A549 (cell line): ENCODE measurements around the gene LMO7. TPM values are rescaled to one million over a fixed set of nuclear protein-coding genes. Genes with fewer than 3 reads are reported as not detected.
A peak's percentile ranks its signal among the peaks of the same experiment; 100 is the strongest.
"Not testable (repeated sequence)": the region's sequence is repeated elsewhere in the genome, so short reads cannot be mapped to it uniquely, and the experiment has no call there.

ENCODE experiments used
- ATAC-seq, 2 experiments: fragments of 200-7000 bp in 1 of 2; fragments of >200 bp in 1 of 2; cut with Nextera tagmentation in 1 of 2; cut with Tn5 transposase in 1 of 2; 3 replicates each; pipeline versions ENCODE4 v1.8.0 to v1.9.1; 2018 to 2020; ENCODE audit warnings: mild to moderate bottlenecking in 1 of 2, moderate library complexity in 1 of 2
- CTCF ChIA-PET: fragments of 300-600 bp; sonication (Branson Sonifier 250); formaldehyde crosslinking; extraction: SDS; loops from one replicate; lab custom pipeline; 2021; ENCODE audit warnings: antibody characterized with exemption, inconsistent platforms; lab: Yijun Ruan, JAX
- POLR2A ChIA-PET: fragments of 350-600 bp; formaldehyde crosslinking; extraction: SDS; loops from one replicate; lab custom pipeline; 2021; ENCODE audit warnings: antibody characterized with exemption, inconsistent platforms; lab: Yijun Ruan, JAX
- DNase-seq, 2 experiments: peaks; one replicate each; pipeline versions ENCODE4 v3.0.0 to v3.0.0-alpha.2; 2011 to 2016; ENCODE audit warnings: low read depth in 1 of 2, low spot score in 1 of 2
- FAIRE-seq: peaks from 2 replicates; lab custom pipeline; 2011; peaks lifted over from hg19 to GRCh38; lab: Jason Lieb, UNC
- H3K27ac ChIP-seq, 2 experiments: fragments of >200 bp; sonication (Bioruptor Twin); formaldehyde crosslinking; 3 replicates each; pipeline ENCODE4 v1.5.1; 2016 to 2017
- H3K4me1 ChIP-seq: fragments of >200 bp; sonication (Bioruptor Twin); formaldehyde crosslinking; 3 replicates; pipeline ENCODE4 v1.6.1; 2016
- H3K4me2 ChIP-seq: fragments of >200 bp; sonication (Bioruptor Twin); formaldehyde crosslinking; 3 replicates; pipeline ENCODE4 v1.6.1; 2016
- H3K4me3 ChIP-seq: fragments of >200 bp; sonication (Bioruptor Twin); formaldehyde crosslinking; 3 replicates; pipeline ENCODE4 v1.5.1; 2016
- H3K9me3 ChIP-seq: fragments of >200 bp; sonication (Bioruptor Twin); formaldehyde crosslinking; 3 replicates; pipeline ENCODE4 v1.6.1; 2016
- BHLHE40 ChIP-seq: IDR thresholded peaks from 2 replicates; pipeline ENCODE4 v1.6.1; 2012; ENCODE audit warnings: low read depth, low read length, inconsistent platforms
- CBX8 ChIP-seq: fragments of 200-600 bp; sonication (generic); IDR thresholded peaks from 2 replicates; pipeline ENCODE4 v1.6.1; 2016
- CTCF ChIP-seq: fragments of >200 bp; sonication (Bioruptor Twin); formaldehyde crosslinking; IDR thresholded peaks from 3 replicates; pipeline ENCODE4 v1.5.1; 2016
- E2F6 ChIP-seq: IDR thresholded peaks from 2 replicates; pipeline ENCODE4 v1.6.1; 2012; ENCODE audit warnings: low read depth, borderline replicate concordance
- EHMT2 ChIP-seq: fragments of 200-600 bp; sonication (generic); IDR thresholded peaks from 2 replicates; pipeline ENCODE4 v1.6.1; 2016; ENCODE audit warnings: antibody characterized with exemption, low read depth, mild to moderate bottlenecking, moderate library complexity
- FOSB ChIP-seq: fragments of 250-450 bp; sonication (Bioruptor Pico); IDR thresholded peaks from 2 replicates; pipeline ENCODE4 v1.5.0; 2020; ENCODE audit warnings: mild to moderate bottlenecking, moderate library complexity
- GATA3 ChIP-seq: IDR thresholded peaks from 2 replicates; pipeline ENCODE4 v1.6.1; 2012; ENCODE audit warnings: borderline replicate concordance
- HOXA7 ChIP-seq: fragments of 250-450 bp; sonication (Bioruptor Pico); IDR thresholded peaks from 2 replicates; pipeline ENCODE4 v1.5.0; 2020; ENCODE audit warnings: mild to moderate bottlenecking, moderate library complexity
- HOXB5 ChIP-seq: fragments of 250-450 bp; sonication (Bioruptor Pico); IDR thresholded peaks from 2 replicates; pipeline ENCODE4 v1.5.0; 2020; ENCODE audit warnings: mild to moderate bottlenecking, moderate library complexity
- JUN ChIP-seq, 2 experiments: fragments of >200 bp; sonication (Bioruptor Twin); formaldehyde crosslinking; IDR thresholded peaks; 2 replicates in 1 of 2; 3 replicates in 1 of 2; pipeline ENCODE4 v1.6.1; 2016 to 2017
- KDM1A ChIP-seq: fragments of 200-600 bp; sonication (generic); IDR thresholded peaks from 2 replicates; pipeline ENCODE4 v1.6.1; 2016; ENCODE audit warnings: low read depth, mild to moderate bottlenecking
- MAFK ChIP-seq: fragments of 450-650 bp; IDR thresholded peaks from 2 replicates; pipeline ENCODE4 v1.6.1; 2014; ENCODE audit not compliant: partially characterized antibody
- MAZ ChIP-seq: fragments of 150-350 bp; IDR thresholded peaks from 2 replicates; pipeline ENCODE4 v1.6.1; 2014; ENCODE audit warnings: antibody characterized with exemption, low read depth, low read length, borderline replicate concordance
- MYC ChIP-seq: IDR thresholded peaks from 2 replicates; pipeline ENCODE4 v1.6.1; 2012; ENCODE audit warnings: mild to moderate bottlenecking, inconsistent platforms, low read length, improper control_type of control experiment, borderline replicate concordance
- NPAS2 ChIP-seq: fragments of 250-450 bp; sonication (Bioruptor Pico); IDR thresholded peaks from 2 replicates; pipeline ENCODE4 v1.8.0; 2022; ENCODE audit warnings: mild to moderate bottlenecking, moderate library complexity, borderline replicate concordance
- NR3C1 ChIP-seq: fragments of >200 bp; sonication (Bioruptor Twin); formaldehyde crosslinking; IDR thresholded peaks from 3 replicates; pipeline ENCODE4 v1.6.1; 2017
- PHF8 ChIP-seq: fragments of 200-600 bp; sonication (generic); IDR thresholded peaks from 2 replicates; pipeline ENCODE4 v1.6.1; 2016; ENCODE audit warnings: low read depth, mild to moderate bottlenecking, antibody characterized with exemption, moderate library complexity, borderline replicate concordance
- POLR2AphosphoS2 ChIP-seq: conservative IDR thresholded peaks from 2 replicates; pipeline ENCODE4 v1.6.1; 2012; ENCODE audit warnings: low read length, improper control_type of control experiment, inconsistent platforms
- RAD21 ChIP-seq, 2 experiments: fragments of >200 bp in 1 of 2; sonication (Bioruptor Twin) in 1 of 2; formaldehyde crosslinking in 1 of 2; IDR thresholded peaks in 1 of 2; conservative IDR thresholded peaks in 1 of 2; 2 replicates in 1 of 2; 3 replicates in 1 of 2; pipeline ENCODE4 v1.6.1; 2012 to 2018; ENCODE audit warnings: inconsistent platforms in 1 of 2
- RCOR1 ChIP-seq: fragments of 150-350 bp; IDR thresholded peaks from 2 replicates; pipeline ENCODE4 v1.6.1; 2014; ENCODE audit warnings: antibody characterized with exemption, low read length, low read depth
- REST ChIP-seq: fragments of 200-600 bp; sonication (generic); IDR thresholded peaks from 2 replicates; pipeline ENCODE4 v1.6.1; 2016; ENCODE audit warnings: antibody characterized with exemption, mild to moderate bottlenecking, moderate library complexity
- RFX5 ChIP-seq: fragments of 450-650 bp; IDR thresholded peaks from 2 replicates; pipeline ENCODE4 v1.7.1; 2014; ENCODE audit warnings: antibody characterized with exemption, mild to moderate bottlenecking, moderate library complexity
- SMC3 ChIP-seq: fragments of >200 bp; sonication (Bioruptor Twin); formaldehyde crosslinking; IDR thresholded peaks from 3 replicates; pipeline ENCODE4 v1.6.1; 2018; ENCODE audit warnings: inconsistent platforms
- TP53 ChIP-seq: fragments of 250-450 bp; sonication (Bioruptor Pico); IDR thresholded peaks from 2 replicates; pipeline ENCODE4 v1.5.0; 2021; ENCODE audit warnings: mild to moderate bottlenecking, moderate library complexity
- ZC3H11A ChIP-seq: fragments of 450-650 bp; IDR thresholded peaks from 2 replicates; pipeline ENCODE4 v1.6.1; 2014; ENCODE audit warnings: antibody characterized with exemption, mild to moderate bottlenecking
- WGBS: methylation state at CpG from one replicate; pipeline ENCODE4 v1.1.6; 2017; ENCODE audit errors: missing lambda C conversion rate; 5-methylcytosine and 5-hydroxymethylcytosine counted together
- polyA plus RNA-seq, 4 experiments: library from polyadenylated mRNA; depleted of rRNA in 3 of 4; stranded (reverse); fragments of >200 nt; fragmentation: RNase III in 1 of 4; extraction: RNeasy Plus Mini Kit Qiagen cat#74134 plus additional on column Dnase treatment in 1 of 4; gene quantifications; 2 replicates in 3 of 4; 3 replicates in 1 of 4; pipeline ENCODE4 v1.2.3, GENCODE V29; 2011 to 2017

The LMO7 gene
- polyA plus RNA-seq, 2 of the 4 experiments (the other 2 are of a cell fraction): 23.4 to 33.2 TPM

GRCh38 chr13:75693227-75693626, 57.1 kb downstream of the LMO7 start:
- Histone ChIP-seq H3K4me3 (no peak overlapping the region), H3K27ac (no peak overlapping the region; a peak in 1 of 6 replicates), H3K4me1 (peaks cover 27% of the 10 kb centered on the region), H3K9me3 (no peaks in the 10 kb centered on the region), H3K4me2 (no peak overlapping the region)
- no peak for ATAC-seq
- 100% methylated on average over 2 of the region's 2 CpGs for WGBS
- TF ChIP-seq MAFK: no peak
- DNase-seq: no peak
- CTCF ChIA-PET: interaction anchor here (0.8 to 2.6 kb wide), 4 partner anchors 19 to 184 kb away, joined by 4 to 14 read pairs (median 5); no protein-coding TSS in a partner anchor
- no peak for FAIRE-seq
- POLR2A ChIA-PET: no interaction called here

GRCh38 chr13:75694722-75695121, 58.6 kb downstream of the LMO7 start:
- POLR2A ChIA-PET: no interaction called here
- no peak for FAIRE-seq

GRCh38 chr13:75695908-75696307, 59.8 kb downstream of the LMO7 start:
- ATAC-seq: peak; percentile 48 to 78; a peak in 3 of 6 replicates
- H3K4me3 ChIP-seq, H3K9me3 ChIP-seq, FAIRE-seq, POLR2A ChIA-PET: not testable (repeated sequence)
- peak overlapping the region; percentile 53 to 61; a peak in 4 of 6 replicates for H3K27ac ChIP-seq
- H3K4me2 ChIP-seq: peak overlapping the region; percentile 55
- peak in 1 of 2 experiments; percentile 67 for DNase-seq
- peak; percentile 82 for TF ChIP-seq SMC3
- TF ChIP-seq CTCF: peak; percentile 71
- TF ChIP-seq RAD21 (conservative IDR thresholded peaks at IDR 0.05 in 1 of 2, IDR thresholded peaks at IDR 0.05 in 1 of 2): peak; percentile 84 to 85
- peaks cover 18% of the 10 kb centered on the region for H3K4me1 ChIP-seq
- CTCF ChIA-PET: interaction anchor here (0.5 to 5.0 kb wide), 56 partner anchors 10 to 1293 kb away, joined by 3 to 51 read pairs (median 5); no protein-coding TSS in a partner anchor
- 29% methylated on average over 8 of the region's 8 CpGs for WGBS

More at GRCh38 chr13:75694722-75695121, 58.6 kb downstream of the LMO7 start:
- no peak for DNase-seq
- Histone ChIP-seq H3K4me1 (peaks cover 27% of the 10 kb centered on the region), H3K27ac (peak overlapping the region in 1 of 2 experiments; percentile 35; a peak in 1 of 6 replicates), H3K4me2 (no peak overlapping the region), H3K4me3 (no peak overlapping the region), H3K9me3 (no peaks in the 10 kb centered on the region)
- no peak for ATAC-seq
- TF ChIP-seq E2F6: no peak
- TF ChIP-seq FOSB: no peak
- no peak for TF ChIP-seq MAFK
- no peak for TF ChIP-seq JUN (IDR thresholded peaks at IDR 0.05)
- no peak for TF ChIP-seq CBX8
- no peak for TF ChIP-seq RCOR1
- no peak for TF ChIP-seq KDM1A
- no peak for TF ChIP-seq GATA3
- no peak for TF ChIP-seq NR3C1
- no peak for TF ChIP-seq RFX5
- no peak for TF ChIP-seq TP53 (CRISPR knock-in tag)
- no peak for TF ChIP-seq ZC3H11A
- no peak for TF ChIP-seq BHLHE40
- TF ChIP-seq HOXB5 (CRISPR knock-in tag): no peak
- TF ChIP-seq POLR2AphosphoS2: no peak
- no peak for TF ChIP-seq PHF8
- 70% methylated on average over 8 of the region's 8 CpGs for WGBS
- CTCF ChIA-PET: interaction anchor here (1.2 to 5.0 kb wide), 17 partner anchors 9 to 1209 kb away, joined by 3 to 51 read pairs (median 13); no protein-coding TSS in a partner anchor

GRCh38 chr13:75699062-75699461, 62.9 kb downstream of the LMO7 start:
- POLR2A ChIA-PET: no interaction called here
- Histone ChIP-seq H3K27ac (no peak overlapping the region), H3K9me3 (no peaks in the 10 kb centered on the region), H3K4me1 (0 out of 3 replicates have a peak, but pooled peaks cover 3% of the 10 kb centered on the region), H3K4me2 (no peak overlapping the region), H3K4me3 (no peak overlapping the region)
- ATAC-seq (no peak), FAIRE-seq (no peak), DNase-seq (no peak)
- CTCF ChIA-PET: interaction anchor here (5.0 kb wide), 1 partner anchor 13 kb away, joined by 41 read pairs; no protein-coding TSS in a partner anchor
- WGBS: 95% methylated on average over 1 of the region's 1 CpG
- no peak for TF ChIP-seq JUN (IDR thresholded peaks at IDR 0.05)
- no peak for TF ChIP-seq MAZ
- no peak for TF ChIP-seq HOXA7 (CRISPR knock-in tag)
- TF ChIP-seq POLR2AphosphoS2: no peak
- no peak for TF ChIP-seq RFX5
- TF ChIP-seq EHMT2: no peak
- no peak for TF ChIP-seq MYC
- TF ChIP-seq HOXB5 (CRISPR knock-in tag): no peak
- TF ChIP-seq PHF8: no peak
- no peak for TF ChIP-seq REST
- TF ChIP-seq NPAS2: no peak
